Naive thymus-derived CD8-positive, alpha-beta T cell (primary cell): ENCODE measurements around the gene KIF13A. TPM values are rescaled to one million over a fixed set of nuclear protein-coding genes. Genes with fewer than 3 reads are reported as not detected.
A peak's percentile ranks its signal among the peaks of the same experiment; 100 is the strongest.
"Not testable (repeated sequence)": the region's sequence is repeated elsewhere in the genome, so short reads cannot be mapped to it uniquely, and the experiment has no call there.

ENCODE experiments used
- ATAC-seq, 2 donors: fragments of 150-1000 bp; cut with Tn5 transposase in 1 of 2; sonication (Bioruptor Pico), chemical (Tn5 transposase) in 1 of 2; 1 replicate in 1 of 2; 2 replicates in 1 of 2; pipeline ENCODE4 v1.10.0; 2021; ENCODE audit warnings: mild to moderate bottlenecking in 2 of 2, moderate library complexity in 2 of 2
- POLR2A ChIA-PET: fragments of 350-600 bp; sonication (Branson Sonifier 250); formaldehyde crosslinking; loops from one replicate; lab custom pipeline; 2021; ENCODE audit warnings: antibody characterized with exemption; lab: Charles Lee
- DNase-seq, 10 donors: peaks; one replicate each; pipeline versions ENCODE4 v3.0.0 to v3.0.0-alpha.2; 2020 to 2022
- H3K27ac Mint-ChIP-seq, 10 donors: one replicate each; pipeline ENCODE4 v1.8.0; 2020 to 2022; ENCODE audit warnings: mild to moderate bottlenecking in 10 of 10, mixed read lengths in 10 of 10, moderate library complexity in 4 of 10, inconsistent platforms in 1 of 10
- H3K27me3 Mint-ChIP-seq, 5 donors: one replicate each; pipeline ENCODE4 v1.8.0; 2021 to 2022; ENCODE audit warnings: mixed read lengths in 5 of 5
- H3K36me3 Mint-ChIP-seq, 3 donors: one replicate each; pipeline ENCODE4 v1.8.0; 2020 to 2022; ENCODE audit warnings: mixed read lengths in 3 of 3, mild to moderate bottlenecking in 2 of 3, inconsistent platforms in 1 of 3
- H3K4me1 Mint-ChIP-seq, 4 donors: one replicate each; pipeline ENCODE4 v1.8.0; 2021 to 2022; ENCODE audit warnings: mixed read lengths in 4 of 4
- H3K4me3 Mint-ChIP-seq, 10 donors: one replicate each; pipeline ENCODE4 v1.8.0; 2020 to 2022; ENCODE audit warnings: mild to moderate bottlenecking in 10 of 10, mixed read lengths in 10 of 10, moderate library complexity in 6 of 10, inconsistent platforms in 1 of 10
- H3K9me3 Mint-ChIP-seq, 9 donors: one replicate each; pipeline ENCODE4 v1.8.0; 2020 to 2022; ENCODE audit warnings: mixed read lengths in 9 of 9, mild to moderate bottlenecking in 3 of 9, inconsistent platforms in 1 of 9, moderate library complexity in 1 of 9
- polyA plus RNA-seq, 3 donors: library from polyadenylated mRNA; unstranded; fragments of 300-500 nt; fragmentation: Illumina TruSeq; gene quantifications; one replicate each; pipeline ENCODE4 v1.2.3, GENCODE V29; 2021
- total RNA-seq, 8 experiments: library from RNA in 2 of 8; stranded (reverse) in 2 of 8; gene quantifications; one replicate each; pipeline ENCODE4 v1.2.3 and lab custom pipeline; 2021 to 2026

The KIF13A gene
- total and polyA plus RNA-seq, 5 experiments from 2014 or later = 0.49 to 0.81 TPM; not detected in 3

- H3K9me3 Mint-ChIP-seq = peaks cover 0 to 10% (median 0%) of the 10 kb centered on the region in 9 donors
- H3K36me3 Mint-ChIP-seq = peaks cover 0 to 6% (median 0%) of the 10 kb centered on the region in 3 donors
- POLR2A ChIA-PET = no interaction called here
- peak overlapping the region in 2 of 10 donors; percentile 30 to 62 for H3K27ac Mint-ChIP-seq
- peak overlapping the region; percentile 79 to 95 (median 92) for H3K4me3 Mint-ChIP-seq
- DNase-seq = no peak
- peaks cover 31 to 67% (median 39%) of the 10 kb centered on the region in 5 donors for H3K27me3 Mint-ChIP-seq
- ATAC-seq = no peak
- peaks cover 1 to 32% (median 15%) of the 10 kb centered on the region in 4 donors for H3K4me1 Mint-ChIP-seq
Measured at GRCh38 chr6:17988422-17988944, 1.0 kb upstream of the KIF13A start.

DNA sequence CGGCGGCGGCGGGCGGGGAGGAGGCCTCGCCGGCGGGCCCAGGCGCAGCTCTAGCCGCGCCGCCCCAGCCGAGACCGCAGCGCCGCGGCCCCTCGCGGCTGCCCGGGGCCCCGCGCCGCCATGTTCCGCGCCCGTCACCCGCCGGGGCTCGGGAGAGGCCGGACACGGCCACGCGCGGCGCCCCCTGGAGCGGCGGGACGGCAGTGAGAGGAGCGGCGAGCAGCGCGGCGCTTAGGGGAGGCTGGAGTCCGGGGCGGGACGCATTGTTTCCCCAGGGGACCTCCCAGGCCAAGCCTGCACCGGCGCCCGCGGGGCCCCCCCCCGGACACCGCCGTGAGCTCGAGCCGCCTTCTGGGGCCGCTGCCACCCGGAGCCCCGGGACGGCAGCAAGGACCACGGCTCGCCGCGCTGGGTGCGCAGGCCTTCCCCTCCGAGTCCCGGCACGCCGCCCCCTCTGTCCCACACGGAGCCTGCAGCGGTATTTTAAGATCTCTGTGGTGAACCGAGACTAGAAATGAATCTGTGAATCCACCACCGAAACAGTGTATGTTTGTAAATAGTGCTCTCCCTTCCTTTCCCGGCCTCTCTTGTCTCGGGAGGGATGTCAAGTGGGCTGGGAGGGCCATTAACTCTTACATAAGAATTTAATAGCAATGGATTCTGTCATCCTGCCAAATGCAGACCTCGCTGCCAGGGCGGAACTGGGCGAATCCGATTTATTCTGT is 424 bp upstream of the KIF13A start:
- Mint-ChIP-seq H3K27ac (peak overlapping the region in 4 of 10 donors; percentile 30 to 76 (median 62)), H3K36me3 (peaks cover 0 to 6% (median 0%) of the 10 kb centered on the region in 3 donors), H3K9me3 (peaks cover 0 to 10% (median 0%) of the 10 kb centered on the region in 9 donors), H3K4me3 (peak overlapping the region; percentile 79 to 95 (median 92)), H3K27me3 (peaks cover 27 to 61% (median 36%) of the 10 kb centered on the region in 5 donors), H3K4me1 (peaks cover 1 to 32% (median 15%) of the 10 kb centered on the region in 4 donors)
- DNase-seq = peak in 7 of 10 donors; percentile 5 to 24 (median 19)
- POLR2A ChIA-PET = no interaction called here
- ATAC-seq = peak; percentile 65 to 69

- peak overlapping the region; percentile 58 to 84 (median 76) for H3K4me3 Mint-ChIP-seq
- peaks cover 0 to 10% (median 0%) of the 10 kb centered on the region in 9 donors for H3K9me3 Mint-ChIP-seq
- H3K4me1 Mint-ChIP-seq = peaks cover 1 to 32% (median 15%) of the 10 kb centered on the region in 4 donors
- H3K27me3 Mint-ChIP-seq = peaks cover 27 to 56% (median 36%) of the 10 kb centered on the region in 5 donors
- POLR2A ChIA-PET = no interaction called here
- peak in 2 of 10 donors; percentile 1 to 8 for DNase-seq
- ATAC-seq = peak in 1 of 2 donors; percentile 20
- peaks cover 0 to 6% (median 0%) of the 10 kb centered on the region in 3 donors for H3K36me3 Mint-ChIP-seq
- no peak overlapping the region for H3K27ac Mint-ChIP-seq
Measured at GRCh38 chr6:17986656-17987446, 584 bp downstream of the KIF13A start.

- peaks cover 0 to 6% (median 0%) of the 10 kb centered on the region in 9 donors for H3K9me3 Mint-ChIP-seq
Measured at GRCh38 chr6:17985934-17986655, 1.3 kb downstream of the KIF13A start.

DNA sequence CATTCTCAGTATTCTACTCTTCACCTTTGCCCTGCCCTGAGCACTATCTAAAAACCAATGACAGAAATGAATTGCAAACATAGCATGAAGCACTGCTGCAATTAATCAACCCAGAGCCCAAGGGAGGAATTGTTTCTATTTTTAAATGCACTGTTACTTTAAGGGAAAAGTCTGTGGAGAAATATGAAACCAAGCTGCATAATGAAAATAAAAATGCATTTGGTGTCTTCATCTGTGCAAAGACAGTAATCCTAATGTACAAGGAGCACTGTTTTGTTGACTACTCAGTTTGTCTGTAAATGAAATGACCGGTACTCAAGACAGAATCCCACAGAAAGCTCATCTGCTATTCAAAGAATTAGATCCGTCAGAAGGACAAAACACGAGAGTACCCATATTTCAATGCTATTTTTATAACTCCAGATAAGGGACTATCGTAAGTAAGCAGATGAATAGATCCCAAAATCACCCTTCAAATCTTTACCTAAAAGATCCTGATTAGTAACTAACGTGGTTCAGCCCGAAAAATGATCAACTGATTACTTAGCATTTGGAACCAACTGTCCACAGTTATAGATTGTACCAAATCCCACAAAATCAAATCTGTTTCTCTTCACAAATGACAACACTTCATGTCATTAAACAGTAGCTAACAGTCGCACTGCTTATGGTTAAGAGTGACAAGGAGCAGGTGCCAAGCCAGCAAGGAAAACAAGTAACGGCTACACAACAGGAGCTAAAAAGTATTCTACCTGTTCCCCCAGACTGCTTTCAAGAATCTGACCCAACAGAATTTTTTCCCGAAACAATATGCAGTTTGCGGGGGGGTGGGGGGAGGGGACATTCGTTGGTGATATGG is 2.4 kb downstream of the KIF13A start:
- no peak for ATAC-seq
- POLR2A ChIA-PET = no interaction called here
- no peak for DNase-seq
- Mint-ChIP-seq H3K4me1 (peaks cover 1 to 32% (median 15%) of the 10 kb centered on the region in 4 donors), H3K9me3 (peaks cover 0 to 2% (median 0%) of the 10 kb centered on the region in 9 donors), H3K27me3 (peaks cover 22 to 47% (median 26%) of the 10 kb centered on the region in 5 donors), H3K4me3 (peak overlapping the region in 2 of 10 donors; percentile 18 to 40), H3K36me3 (peaks cover 0 to 6% (median 0%) of the 10 kb centered on the region in 3 donors), H3K27ac (no peak overlapping the region)

More at GRCh38 chr6:17985934-17986655, 1.3 kb downstream of the KIF13A start:
- DNase-seq (no peak), ATAC-seq (no peak)
- Mint-ChIP-seq H3K27me3 (peaks cover 21 to 48% (median 30%) of the 10 kb centered on the region in 5 donors), H3K27ac (no peak overlapping the region), H3K4me3 (peak overlapping the region; percentile 9 to 76 (median 56)), H3K36me3 (peaks cover 0 to 6% (median 0%) of the 10 kb centered on the region in 3 donors), H3K4me1 (peaks cover 1 to 32% (median 15%) of the 10 kb centered on the region in 4 donors)
- POLR2A ChIA-PET = no interaction called here

GRCh38 chr6:17984399-17984798 is 3.0 kb downstream of the KIF13A start:
- Mint-ChIP-seq H3K36me3 (peaks cover 0 to 6% (median 0%) of the 10 kb centered on the region in 3 donors), H3K27ac (no peak overlapping the region), H3K4me1 (peaks cover 1 to 32% (median 15%) of the 10 kb centered on the region in 4 donors), H3K4me3 (peak overlapping the region in 1 of 10 donors; percentile 38), H3K9me3 (peaks cover 0 to 2% (median 0%) of the 10 kb centered on the region in 9 donors), H3K27me3 (peaks cover 23 to 43% (median 25%) of the 10 kb centered on the region in 5 donors)
- POLR2A ChIA-PET = no interaction called here
- ATAC-seq (no peak), DNase-seq (no peak)

DNA sequence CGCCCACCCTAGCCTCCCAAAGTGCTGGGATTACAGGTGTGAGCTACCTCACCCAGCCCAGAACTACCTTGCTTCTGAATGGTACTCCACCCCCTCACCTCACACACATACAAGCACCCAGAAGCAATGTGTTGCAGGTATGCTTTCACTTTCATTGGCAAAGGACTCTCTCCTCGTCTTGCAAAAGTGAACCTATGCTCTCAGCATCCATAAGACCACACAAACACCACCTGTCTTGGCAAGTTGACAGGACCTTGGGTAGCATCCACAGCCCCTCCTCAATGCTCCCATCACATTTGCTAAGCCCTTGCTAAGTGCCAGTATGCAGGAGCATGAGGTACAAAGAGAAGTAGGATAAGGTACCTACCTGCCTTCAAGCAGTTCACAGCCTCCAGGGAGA is 3.7 kb downstream of the KIF13A start:
- ATAC-seq (no peak), DNase-seq (no peak)
- Mint-ChIP-seq H3K9me3 (peaks cover 0 to 2% (median 0%) of the 10 kb centered on the region in 9 donors), H3K4me3 (no peak overlapping the region), H3K36me3 (peaks cover 0 to 6% (median 0%) of the 10 kb centered on the region in 3 donors), H3K27me3 (peaks cover 19 to 36% (median 21%) of the 10 kb centered on the region in 5 donors), H3K27ac (no peak overlapping the region), H3K4me1 (peaks cover 1 to 28% (median 14%) of the 10 kb centered on the region in 4 donors)
- POLR2A ChIA-PET = no interaction called here

- Mint-ChIP-seq H3K36me3 (no peaks in the 10 kb centered on the region), H3K27me3 (peaks cover 4 to 19% (median 9%) of the 10 kb centered on the region in 5 donors), H3K27ac (no peak overlapping the region), H3K4me1 (peaks cover 0 to 15% (median 5%) of the 10 kb centered on the region in 4 donors), H3K4me3 (no peak overlapping the region), H3K9me3 (peaks cover 0 to 2% (median 0%) of the 10 kb centered on the region in 9 donors)
- DNase-seq (no peak), ATAC-seq (no peak)
- POLR2A ChIA-PET = no interaction called here
Measured at GRCh38 chr6:17980329-17980728, 7.1 kb downstream of the KIF13A start.

GRCh38 chr6:17979479-17979878 is 8.0 kb downstream of the KIF13A start:
- peaks cover 0 to 9% (median 3%) of the 10 kb centered on the region in 4 donors for H3K4me1 Mint-ChIP-seq
- DNase-seq (no peak), ATAC-seq (no peak)
- H3K4me3 Mint-ChIP-seq = no peak overlapping the region
- H3K36me3 Mint-ChIP-seq = no peaks in the 10 kb centered on the region
- peaks cover 0 to 19% (median 9%) of the 10 kb centered on the region in 5 donors for H3K27me3 Mint-ChIP-seq
- H3K27ac Mint-ChIP-seq = no peak overlapping the region
- H3K9me3 Mint-ChIP-seq = peaks cover 0 to 2% (median 0%) of the 10 kb centered on the region in 9 donors
- POLR2A ChIA-PET = no interaction called here

DNA sequence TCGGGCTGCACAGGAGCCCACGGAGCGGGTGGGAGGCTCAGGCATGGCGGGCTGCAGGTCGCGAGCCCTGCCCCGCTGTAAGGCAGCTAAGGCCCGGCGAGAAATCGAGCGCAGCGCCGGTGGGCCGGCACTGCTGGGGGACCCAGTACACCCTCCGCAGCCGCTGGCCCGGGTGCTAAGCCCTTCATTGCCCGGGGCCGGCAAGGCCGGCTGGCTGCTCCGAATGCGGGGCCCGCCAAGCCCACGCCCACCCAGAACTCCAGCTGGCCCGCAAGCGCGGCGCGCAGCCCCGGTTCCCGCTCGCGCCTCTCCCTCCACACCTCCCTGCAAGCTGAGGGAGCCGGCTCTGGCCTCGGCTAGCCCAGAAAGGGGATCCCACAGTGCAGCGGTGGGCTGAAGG is 11.2 kb downstream of the KIF13A start:
- H3K4me3 Mint-ChIP-seq, H3K36me3 Mint-ChIP-seq, H3K27ac Mint-ChIP-seq, H3K4me1 Mint-ChIP-seq, DNase-seq, POLR2A ChIA-PET, ATAC-seq, H3K9me3 Mint-ChIP-seq: not testable (repeated sequence)
- H3K27me3 Mint-ChIP-seq = peaks cover 6 to 20% (median 14%) of the 10 kb centered on the region in 5 donors
